Vagina (tissue), 2 donors: ENCODE results near the gene ZNF580.

Experiments
- CTCF ChIP-seq, 3 experiments: fragments of 450-650 bp in 2 of 3; fragments of 200-600 bp in 1 of 3; sonication (generic) in 1 of 3; IDR thresholded peaks; one replicate each; pipeline ENCODE4 v1.5.1; 2017 to 2019; ENCODE audit warnings: antibody characterized with exemption in 3 of 3, mild to moderate bottlenecking in 2 of 3, moderate library complexity in 2 of 3
- POLR2A ChIP-seq, 2 donors: fragments of 450-650 bp; IDR thresholded peaks; one replicate each; pipeline ENCODE4 v1.6.1; 2017; ENCODE audit warnings: antibody characterized with exemption in 2 of 2, mild to moderate bottlenecking in 2 of 2, moderate library complexity in 2 of 2
- POLR2AphosphoS5 ChIP-seq, 2 donors: sonication (generic); formaldehyde crosslinking; IDR thresholded peaks; one replicate each; pipeline ENCODE4 v1.9.0; 2017; ENCODE audit warnings: antibody characterized with exemption in 2 of 2, mild to moderate bottlenecking in 2 of 2, low read depth in 1 of 2; ENCODE audit not compliant: insufficient read depth in 1 of 2

GRCh38 chr19:55641426-55642152 is 787 bp downstream of the ZNF580 start:
- no peak for TF ChIP-seq CTCF (IDR thresholded peaks at IDR 0.05)
- TF ChIP-seq POLR2A (IDR thresholded peaks at IDR 0.05), result no peak
- no peak for TF ChIP-seq POLR2AphosphoS5 (IDR thresholded peaks at IDR 0.05; ENCODE audit: insufficient read depth in 1 of 2, low read depth in 1 of 2)
